PC-3 (cell line): Measurements from ENCODE around the gene GUCY2F. TPM values are rescaled to one million over a fixed set of nuclear protein-coding genes. Genes with fewer than 3 reads are reported as not detected.

ENCODE experiments used
- ATAC-seq: fragments of 200-7000 bp; cut with Tn5 transposase; 2 replicates; pipeline ENCODE4 v1.9.1; 2020; ENCODE audit warnings: mild to moderate bottlenecking, moderate library complexity
- BruUV-seq: library from RNA; stranded (reverse); fragments of 400-500 nt; replicated peaks from 2 replicates; lab custom pipeline; 2021; lab: Mats Ljungman, UMichigan
- CTCF ChIA-PET: fragments of 300-600 bp; sonication (Branson Sonifier 250); formaldehyde crosslinking; loops from one replicate; lab custom pipeline; 2022; ENCODE audit warnings: antibody characterized with exemption; lab: Charles Lee
- POLR2A ChIA-PET: fragments of 300-600 bp; sonication (Branson Sonifier 250); formaldehyde crosslinking; loops from one replicate; lab custom pipeline; 2022; ENCODE audit warnings: antibody characterized with exemption; ENCODE audit not compliant: unreplicated experiment; lab: Charles Lee
- DNase-seq: peaks from one replicate; pipeline ENCODE4 v3.0.0-alpha.2; 2015
- H2AFZ ChIP-seq: fragments of 300-600 bp; sonication (generic); 2 replicates; pipeline ENCODE4 v1.6.0; 2016; ENCODE audit warnings: antibody characterized with exemption, low read length
- H3F3A ChIP-seq: fragments of 300-600 bp; sonication (generic); one replicate; pipeline ENCODE4 v1.6.0; 2017; ENCODE audit warnings: antibody characterized with exemption, low read length, control low read depth, mild to moderate bottlenecking; ENCODE audit not compliant: unreplicated experiment
- H3K27ac ChIP-seq: fragments of 300-600 bp; sonication (generic); 2 replicates; pipeline ENCODE4 v1.5.1; 2016; ENCODE audit warnings: mild to moderate bottlenecking, low read length
- H3K27me3 ChIP-seq: fragments of 300-600 bp; sonication (generic); 2 replicates; pipeline ENCODE4 v1.6.1; 2016; ENCODE audit warnings: low read length, mixed read lengths
- H3K36me3 ChIP-seq: fragments of 300-600 bp; sonication (generic); 2 replicates; pipeline ENCODE4 v1.6.1; 2016; ENCODE audit warnings: low read depth, mixed run types, low read length, mixed read lengths
- H3K4me1 ChIP-seq: fragments of 300-600 bp; sonication (generic); 2 replicates; pipeline ENCODE4 v1.5.1; 2016; ENCODE audit warnings: low read length; ENCODE audit not compliant: insufficient read depth
- H3K4me2 ChIP-seq: fragments of 300-600 bp; sonication (generic); 2 replicates; pipeline ENCODE4 v1.6.0; 2016; ENCODE audit warnings: low read length
- H3K4me3 ChIP-seq: fragments of 300-600 bp; sonication (generic); 2 replicates; pipeline ENCODE4 v1.5.1; 2016; ENCODE audit warnings: mild to moderate bottlenecking, low read length, mixed read lengths
- H3K79me2 ChIP-seq: fragments of 300-600 bp; sonication (generic); 2 replicates; pipeline ENCODE4 v1.6.1; 2017; ENCODE audit warnings: low read length, mixed read lengths
- H3K9ac ChIP-seq: fragments of 300-600 bp; sonication (generic); 2 replicates; pipeline ENCODE4 v1.6.0; 2016; ENCODE audit warnings: mild to moderate bottlenecking, low read length
- H3K9me2 ChIP-seq: fragments of 300-600 bp; sonication (generic); replicated peaks from 2 replicates; pipeline ENCODE4 v1.6.1; 2016; ENCODE audit warnings: mixed run types, low read length, mixed read lengths
- H3K9me3 ChIP-seq: fragments of 300-600 bp; sonication (generic); 2 replicates; pipeline ENCODE4 v1.6.1; 2016; ENCODE audit warnings: low read length, mixed read lengths
- H4K20me1 ChIP-seq: fragments of 300-600 bp; sonication (generic); 2 replicates; pipeline ENCODE4 v1.6.1; 2016; ENCODE audit warnings: low read length, mixed read lengths
- CTCF ChIP-seq: fragments of 300-600 bp; sonication (generic); conservative IDR thresholded peaks from 2 replicates; pipeline ENCODE4 v1.5.1; 2017; ENCODE audit warnings: antibody characterized with exemption, low read depth, mild to moderate bottlenecking, low read length
- EZH2 ChIP-seq: fragments of 300-600 bp; sonication (generic); IDR thresholded peaks from one replicate; pipeline ENCODE4 v1.6.1; 2017; ENCODE audit warnings: antibody characterized with exemption, mild to moderate bottlenecking, low read length; ENCODE audit not compliant: unreplicated experiment
- EZH2phosphoT487 ChIP-seq: fragments of 300-600 bp; sonication (generic); IDR thresholded peaks from 2 replicates; pipeline ENCODE4 v1.6.1; 2018; ENCODE audit warnings: mild to moderate bottlenecking, antibody characterized with exemption, low read length, borderline replicate concordance
- intact Hi-C: fragments of 100-400 bp; cut with micrococcal nuclease; formaldehyde crosslinking; loops from 2 replicates; pipeline ENCODE4 v1.9.0; 2023
- total RNA-seq: library from RNA; depleted of rRNA; stranded (reverse); fragments of >200 nt; gene quantifications from 2 replicates; pipeline ENCODE4 v1.2.3, GENCODE V29; 2014

GUCY2F gene
- total RNA-seq, 1 experiment from 2014 or later, result not detected

- Histone ChIP-seq H4K20me1 (no peaks in the 10 kb centered on the region), H3K36me3 (no peaks in the 10 kb centered on the region), H2AFZ (no peak overlapping the region), H3K27ac (no peak overlapping the region), H3K9me3 (no peaks in the 10 kb centered on the region), H3K4me1 (no peaks in the 10 kb centered on the region), H3K4me3 (no peak overlapping the region), H3K27me3 (no peaks in the 10 kb centered on the region), H3F3A (no peaks in the 10 kb centered on the region), H3K79me2 (no peaks in the 10 kb centered on the region), H3K9ac (no peak overlapping the region), H3K4me2 (no peak overlapping the region), H3K9me2 (no peaks in the 10 kb centered on the region)
- ATAC-seq (no peak), DNase-seq (no peak)
- POLR2A ChIA-PET, result no interaction called here
- CTCF ChIA-PET, result no interaction called here
- intact Hi-C loops, result no loop called here
- BruUV-seq, result no TSS peak
- TF ChIP-seq EZH2 (no peak), CTCF (no peak), EZH2phosphoT487 (no peak)
These were observed 137.8 kb downstream of the GUCY2F start for GRCh38 chrX:109344101-109344500.

- H3K4me3 ChIP-seq, result no peak overlapping the region
- DNase-seq, result no peak
- no peaks in the 10 kb centered on the region for H4K20me1 ChIP-seq
- ChIA-PET POLR2A (no interaction called here), CTCF (no interaction called here)
- H3K9me3 ChIP-seq, result no peaks in the 10 kb centered on the region
- H3K4me2 ChIP-seq, result no peak overlapping the region
- H3K9ac ChIP-seq, result no peak overlapping the region
- H3K36me3 ChIP-seq, result no peaks in the 10 kb centered on the region
- no TSS peak for BruUV-seq
- no peak overlapping the region for H3K27ac ChIP-seq
- no peaks in the 10 kb centered on the region for H3K27me3 ChIP-seq
- H3K4me1 ChIP-seq, result no peaks in the 10 kb centered on the region
- H3F3A ChIP-seq, result no peaks in the 10 kb centered on the region
- no peak for ATAC-seq
- H3K79me2 ChIP-seq, result no peaks in the 10 kb centered on the region
- H2AFZ ChIP-seq, result no peak overlapping the region
- no peak for TF ChIP-seq EZH2
- no peak for TF ChIP-seq CTCF
- TF ChIP-seq EZH2phosphoT487, result no peak
- intact Hi-C loops, result no loop called here
- H3K9me2 ChIP-seq, result no peaks in the 10 kb centered on the region
These were observed 138.2 kb downstream of the GUCY2F start for GRCh38 chrX:109343671-109344070.

GRCh38 chrX:109336141-109336540 lies 145.7 kb downstream of the GUCY2F start:
- Histone ChIP-seq H3K36me3 (no peaks in the 10 kb centered on the region), H3K79me2 (no peaks in the 10 kb centered on the region), H3F3A (no peaks in the 10 kb centered on the region), H3K4me2 (no peak overlapping the region), H3K9ac (no peak overlapping the region), H2AFZ (no peak overlapping the region), H3K4me1 (no peaks in the 10 kb centered on the region), H3K27me3 (no peaks in the 10 kb centered on the region), H3K4me3 (no peak overlapping the region), H3K27ac (no peak overlapping the region), H4K20me1 (no peaks in the 10 kb centered on the region), H3K9me3 (no peaks in the 10 kb centered on the region), H3K9me2 (no peaks in the 10 kb centered on the region)
- no TSS peak for BruUV-seq
- TF ChIP-seq CTCF, result no peak
- TF ChIP-seq EZH2phosphoT487, result no peak
- TF ChIP-seq EZH2, result no peak
- intact Hi-C loops, result no loop called here
- ATAC-seq (no peak), DNase-seq (no peak)
- CTCF ChIA-PET, result no interaction called here
- POLR2A ChIA-PET, result no interaction called here
